ENCODE results near the gene SF1.

Gene SF1

GRCh38 chr11:64777449-64778222, 706 bp downstream of the SF1 start:
- peak; percentile 80 for DNase-seq

DNA sequence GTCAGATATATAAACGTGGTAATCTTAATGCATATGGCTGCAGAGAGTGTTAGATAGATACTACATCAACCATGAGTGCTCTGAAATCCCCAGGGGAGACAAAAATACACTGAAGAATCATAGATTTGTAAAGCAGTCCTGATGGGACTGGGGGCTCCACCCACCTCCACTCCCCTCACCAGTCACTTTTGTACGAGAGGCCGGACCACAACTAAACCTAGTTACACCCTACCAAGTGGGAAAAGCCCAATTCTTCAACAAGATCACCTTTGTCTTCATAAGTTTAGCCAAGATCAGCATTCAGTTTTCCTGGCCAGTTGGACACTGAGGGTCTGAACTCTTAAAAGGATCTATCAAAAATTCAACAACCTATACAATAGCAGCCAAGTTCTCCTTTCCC, 1.5 kb downstream of the SF1 start:
- DNase-seq, result peak; percentile 32

GRCh38 chr11:64776425-64776824, 1.9 kb downstream of the SF1 start:
- DNase-seq, result no peak

DNA sequence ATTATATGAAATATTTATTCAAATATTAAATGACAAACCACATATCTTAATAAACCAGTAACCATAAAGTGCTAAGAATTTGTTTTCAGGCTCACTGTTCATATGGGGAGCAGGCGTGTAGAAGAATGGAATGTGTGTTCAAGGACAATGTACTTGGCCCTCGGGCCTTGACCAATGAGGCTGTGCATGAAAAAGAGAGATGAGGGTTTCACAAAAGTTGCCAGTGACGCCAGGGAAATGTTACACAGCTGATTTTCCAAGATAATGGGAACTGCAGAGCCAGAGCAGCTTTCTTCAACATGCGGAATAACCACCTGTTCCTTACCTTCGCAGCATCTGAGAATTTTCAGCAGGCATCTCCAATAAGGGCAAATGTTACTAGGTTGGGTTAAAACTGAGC, 4.2 kb downstream of the SF1 start:
- DNase-seq, result no peak

- DNase-seq, result no peak
Observed at GRCh38 chr11:64772303-64773018, 5.9 kb downstream of the SF1 start.

GRCh38 chr11:64771861-64772260, 6.5 kb downstream of the SF1 start:
- DNase-seq, result no peak

- DNase-seq, result no peak
Observed at GRCh38 chr11:64770120-64770519, 8.2 kb downstream of the SF1 start.

DNA sequence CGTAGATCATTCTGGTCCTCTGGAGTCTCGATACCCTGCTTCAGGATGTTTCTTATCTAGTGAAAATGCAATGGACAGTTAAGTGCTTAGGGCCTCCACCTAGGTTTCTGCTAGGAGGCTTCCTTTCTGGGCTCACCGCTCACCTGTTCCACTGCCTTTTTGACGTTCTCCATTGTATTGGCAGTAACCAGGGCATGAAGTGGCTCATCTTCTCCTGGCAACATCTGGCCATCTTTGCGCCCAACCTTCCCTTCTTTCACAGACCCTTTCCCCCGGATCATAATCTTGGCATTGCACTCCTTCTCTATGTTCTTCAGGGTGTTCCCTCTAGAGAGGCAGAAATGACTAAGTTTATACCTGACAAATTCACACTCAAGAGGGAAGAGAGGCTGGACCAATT, 9.1 kb downstream of the SF1 start:
- DNase-seq, result no peak

DNA sequence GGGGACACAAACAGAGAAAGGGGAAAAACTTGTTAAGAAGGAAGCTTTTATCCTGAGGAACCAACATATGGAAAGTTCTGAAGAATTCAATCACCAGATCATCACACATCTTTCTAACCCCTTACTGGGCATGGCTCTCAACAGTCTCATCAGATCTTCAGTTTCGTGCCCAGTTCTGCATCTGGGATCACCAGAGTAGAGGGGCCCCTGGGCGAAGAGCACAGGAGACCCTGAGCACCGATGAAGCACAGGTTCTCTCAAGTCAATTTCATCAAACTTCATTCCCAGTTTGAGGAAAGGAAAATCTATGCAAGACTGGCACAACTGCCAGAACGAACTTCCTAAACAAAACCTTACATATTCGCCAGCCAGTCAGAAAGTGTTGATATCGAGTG, 10.0 kb downstream of the SF1 start:
- no peak for DNase-seq

DNA sequence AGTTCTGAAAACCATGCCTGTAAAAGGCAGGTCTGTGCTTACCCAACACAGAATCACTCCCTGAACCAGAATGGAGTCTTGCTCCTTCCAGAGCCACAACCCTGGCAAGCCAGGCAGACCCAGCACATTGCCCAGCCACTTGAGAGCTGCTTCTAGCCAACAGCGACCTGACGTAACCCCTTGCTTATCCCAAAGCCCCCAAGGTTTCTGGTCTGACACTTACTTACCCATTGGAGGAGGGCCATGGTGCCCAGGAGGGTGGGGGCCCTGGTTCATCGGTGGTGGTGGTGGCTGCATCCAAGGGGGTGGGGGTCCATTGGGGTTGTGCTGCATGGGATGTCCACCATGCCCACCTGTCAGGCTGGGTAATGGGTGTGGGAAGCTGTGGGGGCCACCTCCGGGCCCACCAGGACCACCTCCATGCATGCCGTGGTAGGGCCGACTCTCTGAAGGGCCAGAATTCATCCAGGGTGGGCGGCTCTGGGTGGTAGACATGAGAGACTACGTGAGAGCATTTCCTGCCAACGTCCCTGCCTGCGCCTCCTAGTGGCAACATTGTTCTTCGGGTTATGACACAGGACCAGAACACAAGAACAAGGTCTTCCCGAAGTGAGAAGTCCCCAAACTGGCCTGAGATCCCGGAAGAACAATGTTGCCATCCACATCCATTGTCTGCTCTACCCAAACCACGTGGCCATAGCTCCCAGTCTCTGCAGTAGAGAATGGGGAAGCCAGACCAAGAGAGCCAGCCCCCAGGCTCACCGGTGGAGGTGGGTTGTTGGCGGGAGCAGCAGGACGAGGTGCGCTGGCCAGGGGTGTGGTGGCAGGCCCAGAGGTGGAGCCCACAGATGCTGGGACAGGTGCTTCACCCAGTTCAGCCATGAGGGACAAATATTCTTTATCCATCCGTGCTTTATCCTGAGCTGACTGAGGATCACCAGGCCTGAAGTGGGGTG, 10.7 kb downstream of the SF1 start:
- peak; percentile 85 for DNase-seq

DNA sequence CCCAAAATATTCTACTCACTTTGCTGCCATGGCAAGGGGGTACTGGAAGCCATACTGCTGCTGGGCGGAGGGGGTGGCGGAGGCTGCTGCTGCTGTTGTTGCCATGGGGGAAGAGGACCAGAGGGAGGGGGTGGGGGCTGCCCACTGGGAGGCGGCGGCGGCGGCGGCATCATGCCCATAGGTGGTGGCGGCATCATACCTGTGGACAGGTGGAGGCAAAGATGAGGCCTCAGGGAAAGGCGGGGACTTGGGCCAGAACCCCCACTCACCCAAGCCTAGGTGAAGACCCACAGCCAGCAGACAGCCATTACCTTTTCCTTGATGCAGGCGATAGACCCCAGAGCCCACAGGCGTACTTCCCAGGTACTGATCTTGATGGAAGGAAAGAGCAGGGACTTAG, 11.5 kb downstream of the SF1 start:
- DNase-seq, result no peak

DNA sequence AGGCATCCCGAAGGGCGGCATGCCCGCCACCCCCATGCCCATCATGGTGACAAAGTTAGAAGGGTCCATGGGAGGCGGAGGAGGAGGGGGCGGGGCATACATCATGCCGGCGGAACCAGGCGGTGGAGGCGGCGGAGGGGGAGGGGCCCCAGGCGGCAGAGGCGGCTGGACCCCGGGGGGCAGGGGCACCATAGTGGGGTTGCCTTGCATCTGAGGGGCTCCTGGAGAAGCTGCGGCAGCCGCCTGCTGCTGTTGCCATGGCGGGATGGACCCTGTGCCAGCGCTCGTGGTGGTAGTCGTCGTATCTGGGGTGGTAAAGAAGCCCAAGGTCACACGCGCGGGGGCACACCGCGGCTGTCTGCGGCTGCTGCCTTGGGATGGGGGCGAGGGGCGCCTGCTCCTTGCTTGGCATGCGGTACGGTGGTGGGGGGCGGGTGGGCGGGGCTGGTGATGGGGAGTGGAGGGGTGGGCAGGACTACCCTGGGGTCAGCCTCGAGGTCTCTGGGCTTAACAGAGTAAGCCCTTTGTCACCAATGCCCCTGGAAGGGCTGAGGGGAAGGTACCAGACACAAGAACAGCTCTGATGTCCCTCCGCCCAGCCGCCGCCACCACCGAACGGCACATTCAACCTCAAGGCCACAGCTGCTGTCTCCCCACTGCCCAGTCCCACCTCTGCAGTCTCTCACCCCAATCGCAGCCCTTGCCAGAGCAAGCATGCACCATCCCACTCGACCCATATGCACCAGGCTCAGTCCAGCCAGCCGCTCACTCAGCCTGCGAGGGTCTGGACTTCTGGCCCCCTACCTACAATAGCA, 12.3 kb downstream of the SF1 start:
- no peak for DNase-seq

DNA sequence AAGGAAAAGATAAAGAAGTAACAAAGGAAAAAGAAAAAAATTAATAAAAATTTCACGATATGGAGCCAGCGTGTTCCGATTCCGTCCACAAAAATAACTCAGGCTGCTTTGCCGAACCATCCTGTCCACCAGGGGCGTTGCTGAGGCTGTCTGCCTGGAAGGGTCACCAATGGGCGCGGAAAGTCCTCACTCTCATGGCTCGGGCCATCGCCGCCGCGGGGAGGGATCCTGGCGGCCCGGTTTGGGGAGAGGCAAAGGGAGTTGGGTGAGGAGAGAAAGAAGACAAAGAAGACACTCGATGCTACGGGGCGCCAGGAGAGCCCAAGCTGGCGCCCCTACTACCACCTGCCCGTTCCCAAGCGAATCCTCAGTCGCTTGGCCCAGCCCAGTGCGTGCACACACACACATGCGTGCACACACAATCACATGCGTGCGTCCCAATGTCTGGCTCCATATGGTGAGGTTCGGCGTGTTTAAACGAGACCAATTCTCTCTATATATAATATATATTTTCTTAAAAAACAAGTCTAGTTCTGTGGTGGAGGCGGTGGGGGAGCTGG, 13.0 kb downstream of the SF1 start:
- DNase-seq, result peak; percentile 32

DNA sequence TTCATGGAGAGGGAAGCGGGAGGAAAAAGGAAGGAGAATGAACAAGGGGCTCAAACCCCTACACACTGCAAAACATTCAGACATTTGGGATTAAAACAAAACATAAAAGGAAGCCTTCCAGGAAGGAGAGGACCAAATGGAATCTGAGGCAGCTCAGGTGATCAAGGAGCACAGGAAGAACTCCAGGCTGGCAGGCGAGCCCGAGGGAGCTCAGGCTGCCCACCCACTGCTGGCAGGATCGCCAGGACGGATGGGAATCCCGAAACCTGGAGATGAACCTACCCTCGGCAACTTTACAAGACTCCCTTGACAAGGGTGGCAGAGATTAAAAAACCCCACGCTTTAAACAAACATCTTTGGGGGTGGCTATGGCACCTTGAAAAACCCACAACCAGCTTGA, 13.6 kb downstream of the SF1 start:
- DNase-seq, result no peak

DNA sequence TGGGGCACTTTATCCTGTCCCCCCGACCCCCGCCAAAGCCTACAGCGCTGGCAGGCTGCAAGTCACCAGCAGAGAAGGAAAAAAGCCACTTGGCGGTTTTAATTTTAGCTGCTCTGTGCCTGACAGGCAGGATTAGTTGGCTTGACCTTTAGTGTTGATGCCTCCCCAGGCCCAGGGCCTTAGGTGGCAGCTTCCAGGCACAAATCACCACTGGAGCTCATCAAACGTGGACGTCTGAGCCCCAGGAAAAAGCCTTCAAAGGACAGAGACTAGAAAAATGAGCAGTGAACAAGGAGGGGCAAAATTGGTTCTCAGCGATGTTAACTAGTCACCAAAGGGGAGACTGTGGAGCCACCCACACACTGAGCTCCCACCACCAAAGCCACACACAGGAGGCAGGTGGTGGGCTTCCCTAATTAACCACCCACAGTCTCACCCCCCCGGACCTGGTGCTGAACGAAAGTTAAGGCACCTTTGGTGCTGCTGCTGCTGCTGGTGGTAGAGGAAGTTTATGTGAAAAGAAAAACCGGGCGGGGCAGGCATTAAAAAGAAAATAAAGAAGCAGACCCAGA, 14.2 kb downstream of the SF1 start:
- DNase-seq, result peak; percentile 80

DNA sequence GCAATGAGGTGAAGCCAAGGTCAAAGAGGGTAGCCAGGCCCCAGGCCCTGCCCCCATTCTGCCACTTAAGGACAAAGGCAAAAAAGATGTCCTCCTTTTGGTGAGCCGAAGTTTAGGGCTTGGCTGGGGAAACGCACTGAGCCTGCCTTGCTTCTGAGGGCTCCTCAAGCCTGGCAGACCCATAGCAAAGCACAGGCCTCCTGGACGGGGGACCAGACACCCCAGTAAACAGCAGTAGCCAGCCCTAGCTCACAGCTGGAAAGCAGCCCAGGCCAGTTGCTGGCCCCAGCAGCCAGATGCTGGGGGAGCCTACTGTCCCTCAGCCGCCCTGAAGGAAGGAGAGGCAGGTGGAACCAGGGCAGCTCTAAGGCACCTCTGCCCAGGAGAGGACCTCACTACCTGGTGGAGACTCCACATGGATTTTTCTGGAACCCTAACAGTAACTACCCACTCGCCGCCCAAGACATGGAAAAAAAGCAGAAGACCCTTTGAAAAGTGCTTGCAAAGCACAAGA, 14.8 kb downstream of the SF1 start:
- no peak for DNase-seq

DNA sequence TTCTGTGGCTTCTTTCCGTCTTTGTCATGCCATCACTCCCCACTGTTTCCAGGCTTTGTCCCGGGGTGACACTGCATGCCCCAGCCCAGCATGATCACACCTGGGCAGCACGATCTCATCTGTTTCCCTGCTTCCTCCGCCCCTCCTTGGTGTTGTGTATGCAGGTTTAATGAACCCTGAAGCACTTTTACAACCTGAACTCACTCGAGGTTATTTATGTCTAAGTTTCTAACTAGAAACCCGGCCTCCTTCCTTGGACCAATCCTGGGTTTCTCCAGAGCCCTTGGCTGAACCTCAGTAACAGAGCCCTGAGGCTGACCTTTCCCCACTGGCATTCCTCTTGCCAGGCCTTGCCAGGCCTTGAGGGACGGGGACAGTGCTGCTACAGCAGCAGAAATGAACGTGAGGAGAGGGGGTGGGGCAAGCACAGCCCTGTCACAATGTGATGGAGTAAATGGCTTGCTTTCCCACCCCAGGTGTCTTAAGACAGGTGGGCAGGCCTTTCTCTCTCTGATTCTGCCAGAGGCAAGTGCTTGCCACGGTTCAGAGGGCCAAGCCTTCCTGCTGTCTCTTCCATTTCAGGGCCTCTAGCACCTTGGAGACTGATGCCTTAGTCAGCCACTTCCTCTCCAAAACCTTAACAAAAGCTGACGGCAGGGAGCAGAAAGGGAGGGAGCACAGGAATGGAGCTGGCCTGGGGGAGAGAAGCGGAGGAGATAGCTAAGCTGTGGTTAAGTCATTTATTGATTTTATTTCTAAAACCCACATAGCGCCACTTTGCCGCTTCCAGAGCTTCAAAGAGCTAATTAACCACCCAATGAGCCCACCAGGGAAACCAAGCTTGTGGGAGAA, 15.4 kb downstream of the SF1 start:
- peak; percentile 50 for DNase-seq

- DNase-seq, result peak; percentile 39
Observed at GRCh38 chr11:64762277-64762673, 16.1 kb downstream of the SF1 start.

DNA sequence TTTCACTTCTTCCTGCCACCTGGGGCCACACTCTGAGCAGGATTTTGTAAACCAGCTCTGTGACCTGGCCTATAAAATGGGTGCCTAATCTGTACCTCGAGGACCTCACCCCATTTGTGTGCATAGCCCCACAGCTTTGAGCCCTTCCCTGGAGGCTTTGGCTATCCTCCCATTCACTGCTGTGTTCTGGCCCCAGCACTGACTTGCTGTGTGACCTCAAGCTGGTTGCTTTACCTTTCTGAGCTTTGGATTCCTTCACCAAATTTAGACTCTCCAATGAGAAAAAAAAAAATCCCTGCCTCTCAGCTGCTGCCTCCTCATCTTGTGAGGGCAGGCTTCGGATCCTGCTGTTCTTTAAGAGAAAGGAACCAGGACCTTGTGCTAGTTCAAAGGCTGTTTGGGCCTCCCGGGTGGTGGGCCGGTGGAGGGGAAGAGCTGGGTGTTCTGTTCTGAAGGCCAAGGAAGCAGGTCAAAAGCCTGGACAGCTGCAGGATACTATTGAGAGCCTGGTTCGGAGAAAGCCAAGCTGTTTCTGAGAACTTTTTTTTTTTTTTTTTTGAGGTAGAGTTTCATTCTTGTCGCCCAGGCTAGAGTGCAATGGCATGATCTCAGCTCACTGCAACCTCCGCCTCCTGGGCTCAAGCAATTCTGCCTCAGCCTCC, 17.5 kb downstream of the SF1 start:
- peak; percentile 39 for DNase-seq
